ENCODE measurements around the gene ERMN.
"Not testable (repeated sequence)": the region's sequence is repeated elsewhere in the genome, so short reads cannot be mapped to it uniquely, and the experiment has no call there.

Gene ERMN

GRCh38 chr2:157325786-157326185, at the start of gene ERMN:
Gene ERMN (minus strand): TSS chr2:157325824. CDS start chr2:157325642, 182 bp downstream.
- peak; percentile 89 for DNase-seq

- DNase-seq = no peak
These were observed 49.8 kb upstream of the ERMN start for GRCh38 chr2:157375384-157375783.

GRCh38 chr2:157368508-157368907, 42.9 kb upstream of the ERMN start:
- not testable (repeated sequence) for DNase-seq

- no peak for DNase-seq
These were observed 42.1 kb upstream of the ERMN start for GRCh38 chr2:157367704-157368103.

- DNase-seq = no peak
These were observed 38.8 kb upstream of the ERMN start for GRCh38 chr2:157364257-157364974.

GRCh38 chr2:157363612-157364101, 38.0 kb upstream of the ERMN start:
- DNase-seq = no peak

- no peak for DNase-seq
These were observed 37.0 kb upstream of the ERMN start for GRCh38 chr2:157362627-157363026.

GRCh38 chr2:157361526-157361925, 35.9 kb upstream of the ERMN start:
- no peak for DNase-seq

- DNase-seq = no peak
These were observed 34.0 kb upstream of the ERMN start for GRCh38 chr2:157359628-157360027.

GRCh38 chr2:157355618-157356017, 30.0 kb upstream of the ERMN start:
- no peak for DNase-seq

GRCh38 chr2:157349949-157350515, 24.4 kb upstream of the ERMN start:
- no peak for DNase-seq

GRCh38 chr2:157348291-157348921, 22.8 kb upstream of the ERMN start:
- no peak for DNase-seq

- no peak for DNase-seq
These were observed 20.2 kb upstream of the ERMN start for GRCh38 chr2:157345647-157346389.

- not testable (repeated sequence) for DNase-seq
These were observed 15.8 kb upstream of the ERMN start for GRCh38 chr2:157341381-157341780.

- no peak for DNase-seq
These were observed 14.5 kb upstream of the ERMN start for GRCh38 chr2:157339965-157340655.

GRCh38 chr2:157337978-157338377, 12.4 kb upstream of the ERMN start:
- DNase-seq = no peak

GRCh38 chr2:157336137-157337010, 10.8 kb upstream of the ERMN start:
- peak; percentile 82 for DNase-seq

GRCh38 chr2:157334797-157335196, 9.2 kb upstream of the ERMN start:
- DNase-seq = no peak

GRCh38 chr2:157334335-157334734, 8.7 kb upstream of the ERMN start:
- no peak for DNase-seq

- DNase-seq = no peak
These were observed 7.9 kb upstream of the ERMN start for GRCh38 chr2:157333304-157334047.

GRCh38 chr2:157329524-157329923, 3.9 kb upstream of the ERMN start:
- DNase-seq = no peak
